ENCODE measurements around the gene DHX40. TPM values are rescaled to one million over a fixed set of nuclear protein-coding genes. Genes with fewer than 3 reads are reported as not detected.

Gene DHX40
- total and polyA plus RNA-seq, 2 donors (not counting 1 experiment from before 2014, with no cell fraction given) = 41.9 to 58.6 TPM

DNA sequence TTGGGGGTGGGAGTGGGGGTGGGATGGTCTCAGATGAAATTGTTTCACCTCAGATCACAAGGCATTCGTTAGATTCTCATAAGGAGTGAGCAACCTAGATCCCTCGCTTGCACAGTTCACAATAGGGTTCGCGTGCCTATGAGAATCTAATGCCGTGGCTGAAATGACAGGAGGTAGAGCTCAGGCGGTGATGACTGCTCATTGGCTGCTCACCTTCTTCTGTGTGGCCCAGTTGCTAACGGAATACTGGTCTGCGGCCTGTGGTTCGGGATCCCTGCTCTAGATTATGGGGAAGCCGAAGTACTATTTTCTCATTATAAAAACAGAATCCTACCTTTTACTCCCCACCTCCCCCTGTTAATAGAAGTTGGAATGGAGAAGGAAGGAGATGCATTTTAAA is 73.1 kb downstream of the DHX40 start:
- no peaks in the 10 kb centered on the region for H3K4me1 ChIP-seq (ENCODE audit: control insufficient read depth, extremely low read depth, insufficient read depth, low read length)
- no peaks in the 10 kb centered on the region for H3K36me3 ChIP-seq (ENCODE audit: control insufficient read depth, insufficient read depth, low read length)
- no peaks in the 10 kb centered on the region for H3K27me3 ChIP-seq (ENCODE audit: control insufficient read depth, insufficient read depth, low read length)
- H2AFZ ChIP-seq (ENCODE audit: low read length) = no peak overlapping the region
- H3K79me2 ChIP-seq (ENCODE audit: control insufficient read depth, insufficient read depth, low read length) = peaks cover 96% of the 10 kb centered on the region
- no peak overlapping the region for H3K4me2 ChIP-seq (ENCODE audit: extremely low read depth, insufficient read depth, low read length)
- H3K27ac ChIP-seq (ENCODE audit: insufficient read depth, low read length) = no peak overlapping the region
- TF ChIP-seq EZH2 (IDR thresholded peaks at IDR 0.05; ENCODE audit: low read length, missing control alignments) = no peak
- TF ChIP-seq, protein P1, sequence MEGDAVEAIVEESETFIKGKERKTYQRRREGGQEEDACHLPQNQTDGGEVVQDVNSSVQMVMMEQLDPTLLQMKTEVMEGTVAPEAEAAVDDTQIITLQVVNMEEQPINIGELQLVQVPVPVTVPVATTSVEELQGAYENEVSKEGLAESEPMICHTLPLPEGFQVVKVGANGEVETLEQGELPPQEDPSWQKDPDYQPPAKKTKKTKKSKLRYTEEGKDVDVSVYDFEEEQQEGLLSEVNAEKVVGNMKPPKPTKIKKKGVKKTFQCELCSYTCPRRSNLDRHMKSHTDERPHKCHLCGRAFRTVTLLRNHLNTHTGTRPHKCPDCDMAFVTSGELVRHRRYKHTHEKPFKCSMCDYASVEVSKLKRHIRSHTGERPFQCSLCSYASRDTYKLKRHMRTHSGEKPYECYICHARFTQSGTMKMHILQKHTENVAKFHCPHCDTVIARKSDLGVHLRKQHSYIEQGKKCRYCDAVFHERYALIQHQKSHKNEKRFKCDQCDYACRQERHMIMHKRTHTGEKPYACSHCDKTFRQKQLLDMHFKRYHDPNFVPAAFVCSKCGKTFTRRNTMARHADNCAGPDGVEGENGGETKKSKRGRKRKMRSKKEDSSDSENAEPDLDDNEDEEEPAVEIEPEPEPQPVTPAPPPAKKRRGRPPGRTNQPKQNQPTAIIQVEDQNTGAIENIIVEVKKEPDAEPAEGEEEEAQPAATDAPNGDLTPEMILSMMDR (conservative IDR thresholded peaks at IDR 0.05 in 1 of 2, IDR thresholded peaks at IDR 0.05 in 1 of 2; ENCODE audit: low read depth in 1 of 2, low read length in 2 of 2) = no peak
- no peak overlapping the region for H3K9ac ChIP-seq (ENCODE audit: insufficient read depth, low read length)
- no peak for DNase-seq (ENCODE audit: low read depth in 2 of 2)
- no peaks in the 10 kb centered on the region for H3K9me3 ChIP-seq (ENCODE audit: control insufficient read depth, insufficient read depth, low read depth, low read length)
- H4K20me1 ChIP-seq (ENCODE audit: control insufficient read depth, extremely low read depth, insufficient read depth, low read length) = peaks cover 9% of the 10 kb centered on the region
- no peak overlapping the region for H3K4me3 ChIP-seq (replicated peaks in 1 of 4; ENCODE audit: control extremely low read depth in 1 of 4, insufficient read depth in 1 of 4, low read depth in 3 of 4, low read length in 4 of 4)

DNA sequence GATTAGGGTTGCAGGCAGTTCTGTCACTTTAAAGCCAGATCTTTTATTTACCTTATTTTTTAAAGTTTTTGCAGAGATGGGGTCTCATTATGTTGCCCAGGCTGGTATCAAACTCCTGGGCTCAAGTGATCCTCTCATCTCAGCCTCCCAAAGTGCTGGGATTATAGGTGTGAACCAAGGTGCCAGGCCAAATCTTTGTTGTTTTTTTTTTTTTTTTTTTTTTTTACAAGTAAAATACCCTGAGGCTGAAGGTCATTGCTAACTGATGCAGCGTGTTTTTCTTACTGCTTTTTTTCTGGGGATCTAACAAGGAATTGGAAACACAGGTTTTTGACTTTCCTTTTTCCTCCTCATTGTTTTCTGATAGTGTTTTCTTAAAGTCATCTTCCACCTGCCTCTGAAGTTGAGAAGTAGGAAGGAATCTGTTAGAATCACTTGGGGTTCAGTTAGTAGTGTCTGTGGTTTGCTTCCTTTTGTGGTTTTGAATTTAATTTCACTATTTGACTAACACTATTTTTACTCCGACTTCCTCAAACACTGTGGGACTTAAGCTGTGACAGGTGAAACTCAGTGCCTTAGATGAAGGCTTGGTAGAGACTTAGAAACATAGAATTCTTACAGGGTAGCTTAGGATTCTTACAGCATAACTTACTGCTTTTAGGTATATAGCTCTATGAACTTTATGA is 76.5 kb downstream of the DHX40 start:
- Histone ChIP-seq H3K9me3 (ENCODE audit: control insufficient read depth, insufficient read depth, low read depth, low read length) (no peaks in the 10 kb centered on the region), H4K20me1 (ENCODE audit: control insufficient read depth, extremely low read depth, insufficient read depth, low read length) (peaks cover 11% of the 10 kb centered on the region), H3K27ac (ENCODE audit: insufficient read depth, low read length) (no peak overlapping the region), H3K79me2 (ENCODE audit: control insufficient read depth, insufficient read depth, low read length) (peaks cover 96% of the 10 kb centered on the region), H3K4me1 (ENCODE audit: control insufficient read depth, extremely low read depth, insufficient read depth, low read length) (peaks cover 2% of the 10 kb centered on the region), H3K4me2 (ENCODE audit: extremely low read depth, insufficient read depth, low read length) (peak overlapping the region; percentile 7), H3K36me3 (ENCODE audit: control insufficient read depth, insufficient read depth, low read length) (no peaks in the 10 kb centered on the region), H3K9ac (ENCODE audit: insufficient read depth, low read length) (no peak overlapping the region), H3K27me3 (ENCODE audit: control insufficient read depth, insufficient read depth, low read length) (no peaks in the 10 kb centered on the region), H2AFZ (ENCODE audit: low read length) (no peak overlapping the region), H3K4me3 (replicated peaks in 1 of 4; ENCODE audit: control extremely low read depth in 1 of 4, insufficient read depth in 1 of 4, low read depth in 3 of 4, low read length in 4 of 4) (no peak overlapping the region)
- no peak for TF ChIP-seq EZH2 (IDR thresholded peaks at IDR 0.05; ENCODE audit: low read length, missing control alignments)
- TF ChIP-seq, protein P1 (conservative IDR thresholded peaks at IDR 0.05 in 1 of 2, IDR thresholded peaks at IDR 0.05 in 1 of 2; ENCODE audit: low read depth in 1 of 2, low read length in 2 of 2) = no peak
- DNase-seq (ENCODE audit: low read depth in 2 of 2) = peak in 1 of 2 donors; percentile 20

DNA sequence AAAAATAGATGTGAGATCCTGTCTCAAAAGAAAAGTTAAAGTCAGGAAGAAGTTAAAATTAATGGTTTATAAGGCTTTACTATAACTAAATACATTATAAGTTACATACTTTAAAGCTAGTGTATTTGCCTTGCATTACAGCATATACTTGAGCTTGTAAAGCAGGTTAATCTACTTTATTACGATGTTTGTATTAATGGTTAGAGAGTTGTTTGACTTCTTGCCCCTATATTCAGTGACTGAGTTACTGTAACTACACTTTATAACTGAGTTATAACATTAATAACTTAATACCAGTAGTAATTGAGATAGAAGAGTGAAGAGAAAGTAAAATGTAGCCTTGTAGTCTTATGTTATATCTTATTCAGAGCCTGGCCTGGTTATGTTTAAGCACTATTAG is 77.2 kb downstream of the DHX40 start:
- Histone ChIP-seq H3K4me2 (ENCODE audit: extremely low read depth, insufficient read depth, low read length) (no peak overlapping the region), H3K4me1 (ENCODE audit: control insufficient read depth, extremely low read depth, insufficient read depth, low read length) (peaks cover 2% of the 10 kb centered on the region), H2AFZ (ENCODE audit: low read length) (no peak overlapping the region), H3K9ac (ENCODE audit: insufficient read depth, low read length) (no peak overlapping the region), H3K79me2 (ENCODE audit: control insufficient read depth, insufficient read depth, low read length) (peaks cover 98% of the 10 kb centered on the region), H4K20me1 (ENCODE audit: control insufficient read depth, extremely low read depth, insufficient read depth, low read length) (peaks cover 11% of the 10 kb centered on the region), H3K27ac (ENCODE audit: insufficient read depth, low read length) (no peak overlapping the region), H3K4me3 (replicated peaks in 1 of 4; ENCODE audit: control extremely low read depth in 1 of 4, insufficient read depth in 1 of 4, low read depth in 3 of 4, low read length in 4 of 4) (no peak overlapping the region), H3K36me3 (ENCODE audit: control insufficient read depth, insufficient read depth, low read length) (peaks cover 2% of the 10 kb centered on the region), H3K27me3 (ENCODE audit: control insufficient read depth, insufficient read depth, low read length) (no peaks in the 10 kb centered on the region), H3K9me3 (ENCODE audit: control insufficient read depth, insufficient read depth, low read depth, low read length) (no peaks in the 10 kb centered on the region)
- DNase-seq (ENCODE audit: low read depth in 2 of 2) = no peak
- TF ChIP-seq, protein P1 (conservative IDR thresholded peaks at IDR 0.05 in 1 of 2, IDR thresholded peaks at IDR 0.05 in 1 of 2; ENCODE audit: low read depth in 1 of 2, low read length in 2 of 2) = no peak
- TF ChIP-seq EZH2 (IDR thresholded peaks at IDR 0.05; ENCODE audit: low read length, missing control alignments) = no peak
